ENCODE measurements around the gene TEAD3.
"Not testable (repeated sequence)": the region's sequence is repeated elsewhere in the genome, so short reads cannot be mapped to it uniquely, and the experiment has no call there.

Gene TEAD3

GRCh38 chr6:35451354-35452182, 45.3 kb downstream of the TEAD3 start:
- DNase-seq = no peak
- CTCF ChIA-PET = interaction anchor here (0.7 to 8.9 kb wide), 12 partner anchors 14 to 155 kb away, joined by 3 to 114 read pairs (median 5); partner anchors contain the start of genes DEF6, PPARD and RPL10A
- Mint-ChIP-seq H3K27ac (no peak overlapping the region), H3K9me3 (no peaks in the 10 kb centered on the region), H3K27me3 (peaks cover 30% of the 10 kb centered on the region), H3K36me3 (peaks cover 17% of the 10 kb centered on the region), H3K4me1 (peaks cover 57% of the 10 kb centered on the region), H3K4me3 (peak overlapping the region; percentile 80)

- DNase-seq = peak; percentile 52
- peaks cover 42% of the 10 kb centered on the region for H3K27me3 Mint-ChIP-seq
- peaks cover 7% of the 10 kb centered on the region for H3K36me3 Mint-ChIP-seq
- H3K9me3 Mint-ChIP-seq = no peaks in the 10 kb centered on the region
- CTCF ChIA-PET = interaction anchor here (0.7 to 8.9 kb wide), 23 partner anchors 13 to 287 kb away, joined by 3 to 114 read pairs (median 4); partner anchors contain the start of genes DEF6, PPARD and RPL10A
- peaks cover 61% of the 10 kb centered on the region for H3K4me1 Mint-ChIP-seq
- no peak overlapping the region for H3K27ac Mint-ChIP-seq
- no peak overlapping the region for H3K4me3 Mint-ChIP-seq
These were observed 47.5 kb downstream of the TEAD3 start for GRCh38 chr6:35449287-35449881.

- CTCF ChIA-PET = interaction anchor here (0.8 to 8.9 kb wide), 9 partner anchors 11 to 288 kb away, joined by 3 to 114 read pairs (median 4); partner anchors contain the start of genes DEF6 and PPARD
- Mint-ChIP-seq H3K4me1 (peaks cover 49% of the 10 kb centered on the region), H3K27ac (no peak overlapping the region), H3K27me3 (peaks cover 46% of the 10 kb centered on the region), H3K36me3 (peaks cover 2% of the 10 kb centered on the region), H3K9me3 (no peaks in the 10 kb centered on the region), H3K4me3 (no peak overlapping the region)
- DNase-seq = no peak
These were observed 48.7 kb downstream of the TEAD3 start for GRCh38 chr6:35448191-35448590.

- peaks cover 42% of the 10 kb centered on the region for H3K27me3 Mint-ChIP-seq
- CTCF ChIA-PET = interaction anchor here (1.1 to 5.7 kb wide), 4 partner anchors 26 to 152 kb away, joined by 4 to 114 read pairs (median 10); partner anchors contain the start of genes DEF6 and PPARD
- peak; percentile 67 for DNase-seq
These were observed 51.2 kb downstream of the TEAD3 start for GRCh38 chr6:35445691-35446090.

GRCh38 chr6:35443341-35444030, 53.4 kb downstream of the TEAD3 start:
- no peak overlapping the region for H3K4me3 Mint-ChIP-seq
- H3K27ac Mint-ChIP-seq = no peak overlapping the region
- peaks cover 19% of the 10 kb centered on the region for H3K4me1 Mint-ChIP-seq
- DNase-seq = no peak
- H3K27me3 Mint-ChIP-seq = peaks cover 28% of the 10 kb centered on the region
- CTCF ChIA-PET = interaction anchor here (0.7 to 3.4 kb wide), 2 partner anchors 23 to 102 kb away, joined by 3 to 14 read pairs; partner anchors contain the start of gene PPARD
- H3K9me3 Mint-ChIP-seq = no peaks in the 10 kb centered on the region
- no peaks in the 10 kb centered on the region for H3K36me3 Mint-ChIP-seq

More at GRCh38 chr6:35445691-35446090, 51.2 kb downstream of the TEAD3 start:
- H3K4me1 Mint-ChIP-seq = peaks cover 29% of the 10 kb centered on the region
- no peak overlapping the region for H3K27ac Mint-ChIP-seq
- H3K4me3 Mint-ChIP-seq = no peak overlapping the region
- no peaks in the 10 kb centered on the region for H3K9me3 Mint-ChIP-seq
- no peaks in the 10 kb centered on the region for H3K36me3 Mint-ChIP-seq

GRCh38 chr6:35442693-35443092, 54.2 kb downstream of the TEAD3 start:
- CTCF ChIA-PET = interaction anchor here (0.7 to 3.4 kb wide), 2 partner anchors 23 to 101 kb away, joined by 3 to 14 read pairs; partner anchors contain the start of gene PPARD
- Mint-ChIP-seq H3K36me3 (no peaks in the 10 kb centered on the region), H3K4me3 (no peak overlapping the region), H3K27ac (no peak overlapping the region), H3K4me1 (peaks cover 16% of the 10 kb centered on the region), H3K27me3 (peaks cover 31% of the 10 kb centered on the region), H3K9me3 (no peaks in the 10 kb centered on the region)
- DNase-seq = no peak

- Mint-ChIP-seq H3K27me3 (peaks cover 34% of the 10 kb centered on the region), H3K27ac (no peak overlapping the region), H3K36me3 (no peaks in the 10 kb centered on the region), H3K9me3 (no peaks in the 10 kb centered on the region), H3K4me3 (no peak overlapping the region), H3K4me1 (peaks cover 16% of the 10 kb centered on the region)
- CTCF ChIA-PET = interaction anchor here (4.1 kb wide), 1 partner anchor 22 kb away, joined by 14 read pairs; no protein-coding TSS in a partner anchor
- DNase-seq = no peak
These were observed 55.2 kb downstream of the TEAD3 start for GRCh38 chr6:35441642-35442041.

- DNase-seq = no peak
- CTCF ChIA-PET = interaction anchor here (1.2 to 4.1 kb wide), 2 partner anchors 16 to 21 kb away, joined by 4 to 14 read pairs; no protein-coding TSS in a partner anchor
- no peaks in the 10 kb centered on the region for H3K9me3 Mint-ChIP-seq
- H3K36me3 Mint-ChIP-seq = no peaks in the 10 kb centered on the region
- no peak overlapping the region for H3K27ac Mint-ChIP-seq
- H3K27me3 Mint-ChIP-seq = peaks cover 35% of the 10 kb centered on the region
- no peak overlapping the region for H3K4me3 Mint-ChIP-seq
- peaks cover 13% of the 10 kb centered on the region for H3K4me1 Mint-ChIP-seq
These were observed 55.7 kb downstream of the TEAD3 start for GRCh38 chr6:35441205-35441604.

GRCh38 chr6:35439308-35439707, 57.6 kb downstream of the TEAD3 start:
- no peak overlapping the region for H3K27ac Mint-ChIP-seq
- H3K9me3 Mint-ChIP-seq = no peaks in the 10 kb centered on the region
- CTCF ChIA-PET = interaction anchor here (4.1 kb wide), 1 partner anchor 20 kb away, joined by 14 read pairs; no protein-coding TSS in a partner anchor
- DNase-seq = no peak
- no peak overlapping the region for H3K4me3 Mint-ChIP-seq
- no peaks in the 10 kb centered on the region for H3K4me1 Mint-ChIP-seq
- no peaks in the 10 kb centered on the region for H3K36me3 Mint-ChIP-seq
- H3K27me3 Mint-ChIP-seq = peaks cover 31% of the 10 kb centered on the region

GRCh38 chr6:35438378-35439065, 58.4 kb downstream of the TEAD3 start:
- not testable (repeated sequence) for H3K9me3 Mint-ChIP-seq, H3K27ac Mint-ChIP-seq, H3K4me1 Mint-ChIP-seq, H3K36me3 Mint-ChIP-seq, DNase-seq, H3K4me3 Mint-ChIP-seq
- H3K27me3 Mint-ChIP-seq = peaks cover 31% of the 10 kb centered on the region
- CTCF ChIA-PET = interaction anchor here (1.1 to 4.1 kb wide), 3 partner anchors 10 to 19 kb away, joined by 4 to 14 read pairs (median 12); partner anchors contain the start of gene FANCE

GRCh38 chr6:35436071-35436857, 60.6 kb downstream of the TEAD3 start:
- Mint-ChIP-seq H3K27me3 (peaks cover 19% of the 10 kb centered on the region), H3K4me3 (no peak overlapping the region), H3K4me1 (no peaks in the 10 kb centered on the region), H3K27ac (no peak overlapping the region), H3K36me3 (no peaks in the 10 kb centered on the region), H3K9me3 (no peaks in the 10 kb centered on the region)
- no peak for DNase-seq
- CTCF ChIA-PET = interaction anchor here (0.9 to 3.5 kb wide), 4 partner anchors 13 to 17 kb away, joined by 3 to 12 read pairs (median 4); no protein-coding TSS in a partner anchor

GRCh38 chr6:35435074-35435837, 61.6 kb downstream of the TEAD3 start:
- Mint-ChIP-seq H3K9me3 (peaks cover 2% of the 10 kb centered on the region), H3K36me3 (no peaks in the 10 kb centered on the region), H3K4me1 (no peaks in the 10 kb centered on the region), H3K27ac (no peak overlapping the region), H3K27me3 (peaks cover 17% of the 10 kb centered on the region), H3K4me3 (no peak overlapping the region)
- no peak for DNase-seq
- CTCF ChIA-PET = interaction anchor here (0.6 to 3.5 kb wide), 3 partner anchors 14 to 368 kb away, joined by 3 to 12 read pairs (median 3); no protein-coding TSS in a partner anchor

Measured in activated naive CD4-positive, alpha-beta T cell treated with anti-CD3 and anti-CD28 coated beads, Interleukin-2, amount 10 ng/mL, durations not matched to agents 7 days and 5 days (primary cell).